ENCODE measurements around the gene HOXD9.

GRCh38 chr2:176126929-176127773, 4.6 kb downstream of the HOXD9 start:
- peak; percentile 56 to 94 (median 80) for TF ChIP-seq CTCF (IDR thresholded peaks at IDR 0.05 in 8 of 11, conservative IDR thresholded peaks at IDR 0.05 in 3 of 11)
- no peak for TF ChIP-seq POLR2AphosphoS5 (IDR thresholded peaks at IDR 0.05)
- TF ChIP-seq POLR2A (IDR thresholded peaks at IDR 0.05), result no peak

Measured in spleen (tissue), 7 donors.